ENCODE measurements around the gene MICOS13.

The MICOS13 gene

GRCh38 chr19:5693195-5694166 lies 13.2 kb upstream of the MICOS13 start (continued):
- TF ChIP-seq PRDM10 (tag by site-specific recombination; IDR thresholded peaks at IDR 0.05) (no peak), KLF9 (tag by site-specific recombination; IDR thresholded peaks at IDR 0.05; ENCODE audit: low read depth) (peak; percentile 14; the same call in 1 of the 2 replicates), GLIS1 (tag by site-specific recombination; IDR thresholded peaks at IDR 0.05) (no peak)
- TF ChIP-seq, protein P1, sequence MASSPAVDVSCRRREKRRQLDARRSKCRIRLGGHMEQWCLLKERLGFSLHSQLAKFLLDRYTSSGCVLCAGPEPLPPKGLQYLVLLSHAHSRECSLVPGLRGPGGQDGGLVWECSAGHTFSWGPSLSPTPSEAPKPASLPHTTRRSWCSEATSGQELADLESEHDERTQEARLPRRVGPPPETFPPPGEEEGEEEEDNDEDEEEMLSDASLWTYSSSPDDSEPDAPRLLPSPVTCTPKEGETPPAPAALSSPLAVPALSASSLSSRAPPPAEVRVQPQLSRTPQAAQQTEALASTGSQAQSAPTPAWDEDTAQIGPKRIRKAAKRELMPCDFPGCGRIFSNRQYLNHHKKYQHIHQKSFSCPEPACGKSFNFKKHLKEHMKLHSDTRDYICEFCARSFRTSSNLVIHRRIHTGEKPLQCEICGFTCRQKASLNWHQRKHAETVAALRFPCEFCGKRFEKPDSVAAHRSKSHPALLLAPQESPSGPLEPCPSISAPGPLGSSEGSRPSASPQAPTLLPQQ (tag by site-specific recombination; IDR thresholded peaks at IDR 0.05) = peak; percentile 82

- H3K4me3 ChIP-seq (ENCODE audit: low read depth, low read length) = no peak overlapping the region
- H3K27ac ChIP-seq (ENCODE audit: extremely low read depth, low read depth, low read length) = peak overlapping the region; percentile 100
- ChIA-PET CTCF (interaction anchor here (1.1 kb wide), 1 partner anchor 15 kb away, joined by 3 read pairs; no protein-coding TSS in a partner anchor), POLR2A (interaction anchor here (1.5 kb wide), 1 partner anchor 26 kb away, joined by 6 read pairs; no protein-coding TSS in a partner anchor)
- H3K4me1 ChIP-seq (ENCODE audit: control insufficient read depth, insufficient read depth, low read length) = no peaks in the 10 kb centered on the region; the same call in 1 of the 2 replicates
- TF ChIP-seq ZXDB (tag by site-specific recombination; IDR thresholded peaks at IDR 0.05) (peak; percentile 57), KLF7 (tag by site-specific recombination; IDR thresholded peaks at IDR 0.05; ENCODE audit: borderline replicate concordance) (no peak), ZNF704 (tag by site-specific recombination; IDR thresholded peaks at IDR 0.05) (no peak), YY1 (tag by site-specific recombination; IDR thresholded peaks at IDR 0.05) (peak; percentile 5; the same call in 1 of the 2 replicates), ZNF223 (tag by site-specific recombination; IDR thresholded peaks at IDR 0.05) (0 out of 2 replicates have a peak, but pooled peaks have one; percentile 33), MEIS1 (CRISPR knock-in tag; IDR thresholded peaks at IDR 0.05; ENCODE audit: borderline replicate concordance) (no peak), IKZF3 (tag by site-specific recombination; IDR thresholded peaks at IDR 0.05) (peak; percentile 96), OSR2 (tag by site-specific recombination; IDR thresholded peaks at IDR 0.05) (peak; percentile 70), ZBTB48 (tag by site-specific recombination; IDR thresholded peaks at IDR 0.05) (0 out of 2 replicates have a peak, but pooled peaks have one; percentile 6), PRDM10 (tag by site-specific recombination; IDR thresholded peaks at IDR 0.05) (peak; percentile 59; the same call in 1 of the 2 replicates)
- TF ChIP-seq, protein P2, sequence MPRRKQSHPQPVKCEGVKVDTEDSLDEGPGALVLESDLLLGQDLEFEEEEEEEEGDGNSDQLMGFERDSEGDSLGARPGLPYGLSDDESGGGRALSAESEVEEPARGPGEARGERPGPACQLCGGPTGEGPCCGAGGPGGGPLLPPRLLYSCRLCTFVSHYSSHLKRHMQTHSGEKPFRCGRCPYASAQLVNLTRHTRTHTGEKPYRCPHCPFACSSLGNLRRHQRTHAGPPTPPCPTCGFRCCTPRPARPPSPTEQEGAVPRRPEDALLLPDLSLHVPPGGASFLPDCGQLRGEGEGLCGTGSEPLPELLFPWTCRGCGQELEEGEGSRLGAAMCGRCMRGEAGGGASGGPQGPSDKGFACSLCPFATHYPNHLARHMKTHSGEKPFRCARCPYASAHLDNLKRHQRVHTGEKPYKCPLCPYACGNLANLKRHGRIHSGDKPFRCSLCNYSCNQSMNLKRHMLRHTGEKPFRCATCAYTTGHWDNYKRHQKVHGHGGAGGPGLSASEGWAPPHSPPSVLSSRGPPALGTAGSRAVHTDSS (tag by site-specific recombination; IDR thresholded peaks at IDR 0.05) = no peak
- peaks cover 5 to 70% of the 10 kb centered on the region in 2 experiments; a peak in 2 of 3 replicates for H3K36me3 ChIP-seq (ENCODE audit: control insufficient read depth in 2 of 2, insufficient read depth in 1 of 2, low read length in 2 of 2)
- H3K9me3 ChIP-seq (ENCODE audit: control insufficient read depth, insufficient read depth, low read depth, low read length) = no peaks in the 10 kb centered on the region
These were observed 12.4 kb upstream of the MICOS13 start for GRCh38 chr19:5692723-5693194.

Data from HEK293 (cell line).